ENCODE measurements around the gene OTOA.
"Not testable (repeated sequence)": the region's sequence is repeated elsewhere in the genome, so short reads cannot be mapped to it uniquely, and the experiment has no call there.

OTOA gene

GRCh38 chr16:21663889-21664647, at the start of gene OTOA:
OTOA (plus strand) TSS chr16:21663968; CDS start chr16:21678515, 14,547 bp downstream.
- DNase-seq (ENCODE audit: low spot score), result no peak

- DNase-seq (ENCODE audit: low spot score), result no peak
Measured at GRCh38 chr16:21614896-21615295, 48.9 kb upstream of the OTOA start.

- no peak for DNase-seq (ENCODE audit: low spot score)
Measured at GRCh38 chr16:21617607-21618006, 46.2 kb upstream of the OTOA start.

GRCh38 chr16:21618281-21618680, 45.5 kb upstream of the OTOA start:
- DNase-seq (ENCODE audit: low spot score), result no peak

GRCh38 chr16:21619765-21620425, 43.9 kb upstream of the OTOA start:
- no peak for DNase-seq (ENCODE audit: low spot score)

GRCh38 chr16:21620592-21620991, 43.2 kb upstream of the OTOA start:
- DNase-seq (ENCODE audit: low spot score), result no peak

GRCh38 chr16:21622545-21622944, 41.2 kb upstream of the OTOA start:
- no peak for DNase-seq (ENCODE audit: low spot score)

- DNase-seq (ENCODE audit: low spot score), result no peak
Measured at GRCh38 chr16:21625026-21625425, 38.7 kb upstream of the OTOA start.

GRCh38 chr16:21626659-21627277, 37.0 kb upstream of the OTOA start:
- peak; percentile 40 for DNase-seq (ENCODE audit: low spot score)

GRCh38 chr16:21628121-21628726, 35.5 kb upstream of the OTOA start:
- no peak for DNase-seq (ENCODE audit: low spot score)

GRCh38 chr16:21628772-21629171, 35.0 kb upstream of the OTOA start:
- DNase-seq (ENCODE audit: low spot score), result no peak

- DNase-seq (ENCODE audit: low spot score), result not testable (repeated sequence)
Measured at GRCh38 chr16:21629616-21630539, 33.9 kb upstream of the OTOA start.

- DNase-seq (ENCODE audit: low spot score), result not testable (repeated sequence)
Measured at GRCh38 chr16:21630866-21631265, 32.9 kb upstream of the OTOA start.

GRCh38 chr16:21631376-21631775, 32.4 kb upstream of the OTOA start:
- not testable (repeated sequence) for DNase-seq (ENCODE audit: low spot score)

- not testable (repeated sequence) for DNase-seq (ENCODE audit: low spot score)
Measured at GRCh38 chr16:21631951-21632575, 31.7 kb upstream of the OTOA start.

GRCh38 chr16:21634216-21634615, 29.6 kb upstream of the OTOA start:
- DNase-seq (ENCODE audit: low spot score), result no peak

GRCh38 chr16:21635694-21636093, 28.1 kb upstream of the OTOA start:
- DNase-seq (ENCODE audit: low spot score), result not testable (repeated sequence)

- DNase-seq (ENCODE audit: low spot score), result no peak
Measured at GRCh38 chr16:21637032-21637968, 26.5 kb upstream of the OTOA start.

- no peak for DNase-seq (ENCODE audit: low spot score)
Measured at GRCh38 chr16:21638573-21638975, 25.2 kb upstream of the OTOA start.

- no peak for DNase-seq (ENCODE audit: low spot score)
Measured at GRCh38 chr16:21639493-21639892, 24.3 kb upstream of the OTOA start.

Measured in globus pallidus (tissue), 1 donor.